Putamen (tissue), 1 donor: ENCODE data around the gene CLCN7.
"Not testable (repeated sequence)": the region's sequence is repeated elsewhere in the genome, so short reads cannot be mapped to it uniquely, and the experiment has no call there.

ENCODE experiments used
- DNase-seq: peaks from one replicate; pipeline ENCODE4 v3.0.0-alpha.2; 2016; ENCODE audit warnings: low spot score

CLCN7 gene

GRCh38 chr16:1487395-1488053 lies 12.7 kb upstream of the CLCN7 start:
- DNase-seq: no peak

GRCh38 chr16:1486551-1487390 lies 11.9 kb upstream of the CLCN7 start:
- DNase-seq: no peak

GRCh38 chr16:1485847-1486496 lies 11.1 kb upstream of the CLCN7 start:
- no peak for DNase-seq

- DNase-seq: no peak
Measured at GRCh38 chr16:1481906-1482835, 7.3 kb upstream of the CLCN7 start.

- not testable (repeated sequence) for DNase-seq
Measured at GRCh38 chr16:1478937-1479336, 4.1 kb upstream of the CLCN7 start.

GRCh38 chr16:1477033-1477432 lies 2.2 kb upstream of the CLCN7 start:
- no peak for DNase-seq

GRCh38 chr16:1475552-1476114 lies 805 bp upstream of the CLCN7 start:
- DNase-seq: no peak

- no peak for DNase-seq
Measured at GRCh38 chr16:1474082-1474795, 589 bp downstream of the CLCN7 start.

GRCh38 chr16:1472974-1473373 lies 1.9 kb downstream of the CLCN7 start:
- DNase-seq: no peak

- no peak for DNase-seq
Measured at GRCh38 chr16:1471569-1472194, 3.1 kb downstream of the CLCN7 start.

GRCh38 chr16:1470481-1471251 lies 4.2 kb downstream of the CLCN7 start:
- DNase-seq: no peak

GRCh38 chr16:1469693-1470201 lies 5.1 kb downstream of the CLCN7 start:
- no peak for DNase-seq

- DNase-seq: not testable (repeated sequence)
Measured at GRCh38 chr16:1469141-1469540, 5.7 kb downstream of the CLCN7 start.

- no peak for DNase-seq
Measured at GRCh38 chr16:1468426-1468810, 6.4 kb downstream of the CLCN7 start.

- no peak for DNase-seq
Measured at GRCh38 chr16:1466968-1467521, 7.8 kb downstream of the CLCN7 start.

- no peak for DNase-seq
Measured at GRCh38 chr16:1466054-1466453, 8.8 kb downstream of the CLCN7 start.

- no peak for DNase-seq
Measured at GRCh38 chr16:1465567-1465915, 9.3 kb downstream of the CLCN7 start.

GRCh38 chr16:1464894-1465566 lies 9.8 kb downstream of the CLCN7 start:
- DNase-seq: no peak
